ENCODE results near the gene LFNG. TPM values are rescaled to one million over a fixed set of nuclear protein-coding genes. Genes with fewer than 3 reads are reported as not detected.

The LFNG gene
- total RNA-seq, 1 donor: 21.0 TPM

- H2AFZ ChIP-seq (ENCODE audit: low read length): no peak overlapping the region
- no peaks in the 10 kb centered on the region for H3K27me3 ChIP-seq (ENCODE audit: insufficient read depth, low read length)
- H3K36me3 ChIP-seq (ENCODE audit: insufficient read depth, low read length): no peaks in the 10 kb centered on the region
- no peak for DNase-seq (ENCODE audit: insufficient read length, low spot score, missing footprints)
- no peak overlapping the region for H3K4me3 ChIP-seq (ENCODE audit: insufficient read depth, low read length)
- H3K4me1 ChIP-seq (ENCODE audit: insufficient read depth, low read length): peaks cover 26% of the 10 kb centered on the region
- TF ChIP-seq CTCF (IDR thresholded peaks at IDR 0.05; ENCODE audit: extremely low read depth, low read depth, low read length): no peak
- H3K9me3 ChIP-seq (ENCODE audit: low read depth, low read length): no peaks in the 10 kb centered on the region
- H3K4me2 ChIP-seq (ENCODE audit: insufficient read depth, low read length): no peak overlapping the region
- no peaks in the 10 kb centered on the region for H4K20me1 ChIP-seq (ENCODE audit: insufficient read depth, low read length)
- H3K27ac ChIP-seq (ENCODE audit: low read depth, low read length): no peak overlapping the region
- no peaks in the 10 kb centered on the region for H3K79me2 ChIP-seq (ENCODE audit: insufficient read depth, low read length)
Observed at GRCh38 chr7:2492038-2492437, 27.5 kb upstream of the LFNG start.

GRCh38 chr7:2493205-2494164 lies 26.1 kb upstream of the LFNG start:
- H3K27me3 ChIP-seq (ENCODE audit: insufficient read depth, low read length): no peaks in the 10 kb centered on the region
- H3K4me2 ChIP-seq (ENCODE audit: insufficient read depth, low read length): no peak overlapping the region
- no peaks in the 10 kb centered on the region for H4K20me1 ChIP-seq (ENCODE audit: insufficient read depth, low read length)
- H3K36me3 ChIP-seq (ENCODE audit: insufficient read depth, low read length): no peaks in the 10 kb centered on the region
- DNase-seq (ENCODE audit: insufficient read length, low spot score, missing footprints): peak; percentile 79
- no peak overlapping the region for H3K27ac ChIP-seq (ENCODE audit: low read depth, low read length)
- H3K4me3 ChIP-seq (ENCODE audit: insufficient read depth, low read length): no peak overlapping the region
- H3K9me3 ChIP-seq (ENCODE audit: low read depth, low read length): no peaks in the 10 kb centered on the region
- no peak for TF ChIP-seq CTCF (IDR thresholded peaks at IDR 0.05; ENCODE audit: extremely low read depth, low read depth, low read length)
- H2AFZ ChIP-seq (ENCODE audit: low read length): no peak overlapping the region
- no peaks in the 10 kb centered on the region for H3K79me2 ChIP-seq (ENCODE audit: insufficient read depth, low read length)
- H3K4me1 ChIP-seq (ENCODE audit: insufficient read depth, low read length): peaks cover 12% of the 10 kb centered on the region

GRCh38 chr7:2494191-2495130 lies 25.1 kb upstream of the LFNG start:
- H3K4me1 ChIP-seq (ENCODE audit: insufficient read depth, low read length): peaks cover 8% of the 10 kb centered on the region
- H3K36me3 ChIP-seq (ENCODE audit: insufficient read depth, low read length): no peaks in the 10 kb centered on the region
- H2AFZ ChIP-seq (ENCODE audit: low read length): no peak overlapping the region
- no peaks in the 10 kb centered on the region for H3K9me3 ChIP-seq (ENCODE audit: low read depth, low read length)
- no peak for DNase-seq (ENCODE audit: insufficient read length, low spot score, missing footprints)
- H3K79me2 ChIP-seq (ENCODE audit: insufficient read depth, low read length): no peaks in the 10 kb centered on the region
- H3K4me3 ChIP-seq (ENCODE audit: insufficient read depth, low read length): no peak overlapping the region
- no peak overlapping the region for H3K4me2 ChIP-seq (ENCODE audit: insufficient read depth, low read length)
- TF ChIP-seq CTCF (IDR thresholded peaks at IDR 0.05; ENCODE audit: extremely low read depth, low read depth, low read length): no peak
- H3K27ac ChIP-seq (ENCODE audit: low read depth, low read length): no peak overlapping the region
- no peaks in the 10 kb centered on the region for H4K20me1 ChIP-seq (ENCODE audit: insufficient read depth, low read length)
- H3K27me3 ChIP-seq (ENCODE audit: insufficient read depth, low read length): no peaks in the 10 kb centered on the region

All from osteoblast (primary cell).